ENCODE results near the gene PSMB5.

The PSMB5 gene

DNA sequence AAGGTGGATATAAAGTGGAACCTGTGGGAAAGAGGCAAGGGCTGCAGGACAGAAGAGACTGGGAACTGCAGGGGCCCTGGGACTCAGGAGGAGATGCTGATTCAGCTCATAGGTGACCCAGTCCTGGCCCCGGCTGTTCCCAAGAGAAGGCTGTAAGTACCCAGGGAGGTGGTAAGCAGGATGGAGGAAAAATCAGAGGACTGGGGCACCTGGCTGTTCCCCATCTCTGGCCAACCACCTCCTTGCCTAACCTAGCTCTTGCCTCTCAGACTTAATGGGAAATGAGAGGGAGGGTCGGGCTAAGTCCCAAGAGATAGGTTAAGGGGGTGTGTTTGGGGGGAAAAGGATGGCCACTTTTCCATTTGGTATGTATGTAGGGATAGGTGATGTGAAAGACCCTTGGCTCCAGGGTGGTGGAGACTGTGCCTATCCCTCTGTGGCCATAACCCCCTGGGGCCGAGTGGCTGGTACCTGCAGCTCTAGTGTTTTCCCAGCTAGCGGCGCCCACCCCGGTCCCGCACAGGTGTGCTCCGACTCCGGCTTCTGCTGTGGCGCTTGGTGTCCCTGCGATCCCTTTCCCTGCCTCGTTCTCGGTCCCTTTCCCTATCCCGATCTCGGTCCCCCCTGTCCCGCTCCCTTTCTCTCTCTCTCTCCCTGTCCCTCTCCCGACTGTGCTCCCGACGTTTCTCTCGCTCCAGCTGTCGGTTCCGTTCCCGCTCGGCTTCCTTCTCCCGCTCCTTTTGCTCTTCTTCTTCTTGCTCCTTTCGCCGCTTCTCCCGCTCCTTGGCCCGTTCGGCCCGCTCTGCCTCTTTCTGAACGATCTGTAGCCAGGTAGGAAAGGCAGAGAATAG is 24.2 kb upstream of the PSMB5 start:
- no peak for DNase-seq

DNA sequence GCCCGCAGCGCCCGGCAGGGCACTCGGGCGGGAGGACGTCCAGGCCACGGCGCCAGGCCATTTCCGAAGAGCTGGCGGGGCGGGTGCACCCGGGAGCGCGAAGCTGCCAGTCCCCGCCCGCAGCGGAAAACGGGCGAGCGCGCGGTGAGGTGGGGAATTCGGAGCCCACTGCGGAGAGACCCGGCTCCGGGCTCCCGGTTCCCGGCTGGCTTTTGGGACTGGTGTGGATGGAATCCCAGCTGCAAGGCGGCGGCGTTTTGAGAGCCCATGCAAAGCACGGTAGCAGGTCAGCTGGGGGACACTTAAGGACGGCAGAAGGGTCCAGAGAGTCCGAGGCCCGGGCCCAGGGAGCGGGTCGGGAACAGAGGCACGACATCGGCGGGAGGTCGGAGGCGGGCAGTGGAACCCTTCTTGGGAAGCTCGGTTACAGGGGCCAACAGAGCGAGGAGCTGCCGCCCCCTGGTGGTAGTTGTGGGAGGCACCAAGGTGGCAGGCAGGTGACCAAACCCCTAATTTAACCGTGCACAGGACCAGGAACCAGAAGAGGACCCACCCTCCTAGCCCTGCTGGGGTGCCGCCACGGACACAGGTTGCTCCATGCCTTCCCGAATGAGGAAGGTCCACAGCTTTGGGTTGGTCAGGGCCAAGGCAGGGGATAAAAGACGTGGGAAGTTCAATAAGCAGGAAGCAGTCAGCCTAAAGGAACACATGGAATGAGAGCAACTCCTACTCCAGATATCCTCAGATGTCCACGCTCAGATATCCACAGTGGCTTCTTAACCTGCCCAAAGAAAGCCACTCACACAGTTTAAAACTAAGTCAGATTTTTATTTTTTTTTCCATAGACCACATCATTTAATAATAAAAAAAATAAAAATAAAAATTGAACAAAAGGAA is 23.3 kb upstream of the PSMB5 start:
- DNase-seq: peak; percentile 81 to 88

DNA sequence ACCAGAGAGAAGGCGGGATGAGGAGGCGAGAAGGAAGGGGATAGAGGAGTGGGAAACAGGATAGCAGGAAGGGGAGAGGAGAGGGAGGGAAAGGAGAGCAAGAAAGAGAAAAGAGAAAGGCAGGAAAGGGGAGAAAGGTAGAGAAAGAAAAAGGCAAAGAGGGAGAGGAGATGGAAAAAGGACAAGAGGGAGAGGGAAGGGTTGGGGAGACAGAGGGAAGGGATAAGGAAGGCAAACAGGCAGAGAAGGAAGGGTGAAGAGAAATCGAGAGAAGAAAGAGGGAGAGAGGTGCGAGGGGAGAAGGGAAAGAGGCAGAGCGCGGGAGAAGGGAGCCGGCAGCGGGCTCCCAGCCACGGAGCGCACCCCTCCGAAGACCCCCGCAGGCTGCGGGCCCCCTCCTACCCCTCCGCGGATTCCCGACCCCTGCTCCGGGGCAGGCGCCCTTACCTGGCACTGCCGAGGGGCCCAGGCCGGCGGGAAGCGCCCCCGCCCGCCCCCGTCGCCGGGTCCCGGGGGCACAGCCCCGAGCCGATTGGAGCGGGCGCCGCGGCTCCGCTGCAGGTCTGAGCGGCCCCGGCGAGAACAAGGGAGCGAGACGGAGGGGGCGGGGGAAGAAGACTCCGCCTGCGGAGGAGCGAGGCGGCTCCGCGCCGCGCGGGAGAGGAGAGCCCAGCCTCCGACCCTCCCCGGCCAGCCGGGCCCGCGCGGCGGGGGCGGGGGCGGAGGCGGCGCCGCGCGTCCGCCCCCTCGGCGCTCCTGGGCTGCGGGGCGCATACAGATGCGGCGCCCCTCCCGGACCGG is 22.5 kb upstream of the PSMB5 start, which contains the start of gene CDH24:
Gene CDH24 (minus strand): TSS at position 565 of the 801 bp plus-strand sequence. CDS start 1,787 bp downstream, outside the sequence.
- peak; percentile 63 to 72 for DNase-seq

DNA sequence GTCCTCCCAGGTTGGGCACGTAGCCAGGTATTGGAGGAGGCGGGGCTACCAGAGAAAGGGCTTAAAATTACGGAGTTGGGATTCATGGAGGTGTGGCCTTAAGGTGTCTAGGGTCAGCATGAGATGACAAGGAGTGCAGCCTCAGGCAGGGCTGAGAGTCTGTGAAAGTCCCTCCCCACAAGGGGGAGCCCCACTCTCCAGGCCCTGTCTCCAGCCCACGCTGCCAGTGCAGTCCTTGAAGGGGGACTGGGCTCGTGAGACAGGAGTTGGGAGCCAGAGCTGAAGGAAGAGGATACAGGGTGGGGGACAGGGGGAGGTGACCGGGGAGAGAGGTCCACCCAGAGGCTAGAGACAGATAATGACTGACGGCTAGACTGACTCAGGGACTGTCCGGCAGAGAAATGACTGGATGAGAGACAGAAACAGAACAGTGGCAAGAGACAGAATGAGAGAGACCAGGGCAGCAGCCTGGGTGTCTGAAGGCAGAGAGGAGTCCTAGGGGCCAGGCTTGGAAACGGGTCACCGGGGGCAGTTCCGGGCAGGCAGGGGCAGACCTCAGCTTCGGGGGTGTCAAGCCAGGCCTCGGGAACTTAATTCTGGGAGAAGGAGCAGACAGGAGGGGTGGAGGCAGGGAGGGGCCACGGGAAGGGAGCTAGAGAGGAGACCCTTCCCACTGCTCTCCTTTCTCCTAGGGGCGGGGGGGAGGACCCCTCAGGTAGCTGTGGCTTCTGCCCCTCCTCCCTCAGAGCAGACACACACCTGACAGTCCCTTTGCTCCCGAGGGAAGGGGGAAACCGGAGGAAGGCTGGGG is 21.6 kb upstream of the PSMB5 start:
- DNase-seq: peak; percentile 72 to 75

DNA sequence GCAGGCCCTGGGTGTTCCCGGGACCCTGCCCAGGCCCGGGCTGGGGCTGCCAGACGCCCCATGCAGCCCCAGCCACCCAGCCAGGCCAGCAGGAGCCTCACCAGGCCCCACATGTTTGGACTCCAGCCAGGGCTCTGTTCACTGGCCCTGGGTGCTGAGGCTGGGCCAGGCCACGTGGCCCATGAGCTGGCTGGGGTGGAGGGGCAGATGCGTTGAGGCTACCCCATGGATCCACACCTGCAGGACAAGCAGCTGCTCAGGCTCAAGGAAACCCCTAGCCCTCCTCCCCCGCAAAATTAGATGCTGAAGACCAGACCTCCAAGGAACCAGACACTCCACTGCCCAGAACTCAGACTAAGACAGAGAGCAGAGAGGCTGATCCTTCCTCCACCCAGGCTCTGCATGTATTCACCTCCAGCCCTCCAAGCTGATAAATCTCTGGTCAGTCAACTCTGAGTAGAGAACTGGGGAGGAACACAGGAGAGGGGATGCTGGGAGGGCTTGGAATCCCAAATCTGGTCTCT is 21.0 kb upstream of the PSMB5 start:
- no peak for DNase-seq

DNA sequence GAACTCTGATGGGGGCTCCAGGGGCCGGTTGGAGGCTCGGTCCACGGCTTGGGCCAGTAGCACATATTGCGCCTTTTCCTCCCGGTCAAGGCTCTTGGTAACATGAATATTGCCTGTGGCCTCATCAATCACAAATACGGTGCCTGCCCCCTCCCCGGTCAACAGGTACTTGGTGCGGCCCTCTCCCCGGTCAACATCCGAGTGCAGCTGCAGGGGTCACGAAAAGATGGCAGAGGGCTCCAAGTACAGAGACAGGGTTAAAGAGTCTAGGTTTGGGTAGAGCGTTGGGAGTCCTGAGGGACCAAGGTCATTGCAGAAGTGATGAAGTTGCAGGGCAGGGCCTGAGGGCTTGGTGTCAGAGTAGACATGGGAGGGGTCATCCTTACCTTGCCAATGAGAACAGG is 20.4 kb upstream of the PSMB5 start:
- no peak for DNase-seq

DNA sequence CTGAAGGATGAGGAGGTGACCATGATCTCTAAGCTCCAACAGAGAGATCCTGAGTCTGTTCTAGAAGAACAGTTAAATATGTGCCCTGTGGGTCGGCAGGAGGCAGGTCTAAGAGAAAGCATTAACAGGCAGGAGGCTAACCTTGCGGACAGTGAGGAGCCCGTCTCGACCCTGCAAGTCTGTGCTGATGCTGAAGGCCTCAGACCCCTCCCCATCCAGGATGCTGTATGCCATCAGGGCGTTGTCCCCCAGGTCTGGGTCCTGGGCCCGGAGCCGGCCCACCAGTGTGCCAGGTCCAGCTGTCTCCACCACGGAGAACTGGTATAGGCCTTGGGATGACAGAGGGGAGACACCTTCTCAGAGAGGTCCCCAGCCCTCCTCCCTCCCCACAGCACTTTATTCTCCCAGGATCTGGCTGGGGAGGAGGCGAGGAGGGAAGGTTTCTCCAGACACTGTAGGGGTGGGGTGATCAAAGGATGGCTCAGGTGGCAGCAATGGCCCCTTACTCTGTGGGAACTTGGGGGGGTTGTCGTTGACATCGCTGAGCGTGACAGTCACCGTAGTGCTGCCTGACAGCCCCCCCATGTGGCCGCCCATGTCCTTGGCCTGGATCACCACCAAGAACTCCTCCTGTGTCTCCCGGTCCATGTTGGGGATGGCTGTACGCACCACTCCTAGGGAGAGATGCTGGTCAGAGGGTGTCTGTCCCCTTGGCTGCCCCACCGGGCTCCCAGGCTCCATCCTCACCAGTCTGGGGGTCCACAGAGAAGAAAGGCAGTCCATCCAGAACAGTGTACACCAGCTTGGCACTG is 19.5 kb upstream of the PSMB5 start:
- peak; percentile 23 to 25 for DNase-seq

DNA sequence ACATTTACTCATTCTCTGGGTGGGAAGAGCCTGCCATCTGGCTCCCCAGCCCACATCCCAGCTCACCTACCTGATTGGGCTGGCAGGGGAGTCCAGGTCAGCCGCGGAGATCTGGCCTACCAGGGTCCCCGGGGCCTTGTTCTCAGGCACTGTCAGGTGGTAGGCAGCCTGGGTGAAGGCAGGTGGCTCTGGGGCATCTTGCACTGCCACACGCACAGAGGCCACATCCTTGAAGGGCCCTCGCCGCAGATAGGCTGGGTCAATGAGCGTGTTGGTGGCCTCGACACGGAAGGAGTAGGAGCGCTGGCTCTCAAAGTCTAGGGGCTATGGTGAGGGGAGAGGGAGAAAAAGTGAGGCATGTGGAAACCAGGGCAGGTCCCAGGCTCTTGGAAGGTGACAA is 18.7 kb upstream of the PSMB5 start:
- no peak for DNase-seq

DNA sequence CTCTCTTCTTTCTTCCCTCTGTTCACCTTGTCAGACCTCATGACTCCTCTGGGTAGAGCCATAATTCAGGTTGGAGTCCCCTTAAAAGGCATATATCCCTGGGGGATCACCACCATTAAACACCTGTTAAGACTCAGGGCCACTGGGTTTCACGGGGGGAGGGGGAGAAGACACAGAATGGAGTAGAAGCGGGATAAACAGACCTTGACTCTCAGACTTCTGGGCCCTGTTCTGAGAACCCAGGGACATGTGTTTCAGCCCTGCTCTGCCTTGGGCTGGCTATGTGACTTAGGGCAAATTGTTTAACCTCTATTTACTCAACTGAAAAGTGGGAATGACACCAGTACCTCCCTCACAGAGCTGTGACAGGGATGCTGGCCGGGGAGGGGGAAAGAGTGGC is 18.0 kb upstream of the PSMB5 start:
- DNase-seq: no peak

DNA sequence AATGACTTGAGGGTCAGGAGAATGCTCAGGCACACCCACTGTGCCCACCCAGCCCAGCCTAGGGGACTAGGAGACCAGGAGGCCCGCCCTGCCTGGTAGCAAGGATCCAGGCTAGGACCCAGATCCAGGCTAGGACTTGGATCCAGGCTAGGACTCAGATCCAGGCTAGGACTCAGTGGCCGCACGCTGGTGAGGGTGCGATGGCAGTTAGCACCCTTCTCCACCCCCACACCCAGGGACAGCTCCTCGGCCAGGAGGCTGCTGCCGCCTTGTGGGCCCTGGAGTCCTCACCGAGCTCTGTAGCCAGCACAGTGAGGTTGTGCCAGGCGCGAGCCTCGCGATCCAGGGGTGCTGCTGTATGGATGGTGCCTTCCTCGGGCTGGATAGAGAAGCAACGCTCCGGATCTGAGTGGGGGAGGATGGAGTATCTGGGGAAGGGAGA is 17.5 kb upstream of the PSMB5 start:
- no peak for DNase-seq

DNA sequence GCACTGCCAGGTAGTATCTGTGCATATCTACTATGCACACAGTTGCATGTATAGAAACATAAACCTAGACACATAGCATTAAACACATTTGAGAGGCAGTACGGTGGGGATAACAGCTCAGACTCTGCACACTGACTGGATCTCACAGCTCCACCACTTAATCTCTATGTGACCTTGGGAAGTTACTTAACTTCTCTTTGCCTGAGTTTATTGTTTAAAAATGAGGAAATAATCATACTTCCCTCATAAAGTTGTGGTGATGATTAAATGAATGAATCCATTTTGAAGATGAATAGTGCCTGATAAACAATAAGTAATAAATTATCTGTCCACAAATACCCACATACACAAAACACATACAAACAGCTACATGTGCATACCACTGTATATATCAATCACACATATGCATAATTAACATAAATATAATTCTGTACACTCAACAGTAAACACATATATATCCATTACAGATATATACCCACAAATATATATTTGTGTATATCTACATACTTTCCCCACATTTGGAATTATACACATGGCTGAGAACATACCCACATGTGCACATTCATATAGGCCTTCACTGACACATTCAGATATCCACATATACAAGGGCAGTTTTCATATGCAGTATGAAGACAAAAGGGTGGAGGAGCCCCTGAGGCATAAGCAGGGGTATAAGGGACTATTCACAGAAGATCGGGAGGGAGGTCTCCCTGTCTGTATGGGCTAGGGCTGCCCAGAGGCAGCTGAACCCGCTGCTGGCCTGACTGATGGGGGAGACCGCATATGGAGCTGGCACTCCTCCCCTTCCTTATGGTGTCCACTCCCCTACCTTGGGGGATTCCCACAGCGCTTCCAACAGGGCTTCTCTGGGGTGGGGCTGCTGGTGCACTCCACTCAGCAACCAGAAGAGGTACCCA is 16.7 kb upstream of the PSMB5 start:
- DNase-seq: no peak

DNA sequence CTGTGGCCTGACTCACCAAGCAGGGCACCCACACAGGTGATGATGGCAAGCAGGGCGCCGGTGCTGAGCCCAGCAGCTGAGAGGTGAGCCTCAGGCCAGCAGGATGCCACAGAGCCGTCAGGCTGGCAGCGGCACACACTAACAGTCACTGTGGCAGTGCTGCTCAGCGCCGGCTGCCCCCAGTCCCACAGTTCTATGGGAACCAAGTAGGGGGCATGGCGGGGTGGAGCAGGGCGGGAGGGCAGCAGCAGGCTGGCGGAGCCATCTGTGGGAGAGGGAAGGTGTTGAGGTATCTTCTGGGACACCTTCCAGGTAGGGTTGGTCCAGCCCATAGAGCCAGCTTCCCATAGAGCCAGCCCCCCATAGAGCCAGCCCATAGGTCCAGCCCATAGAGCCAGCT is 14.3 kb upstream of the PSMB5 start:
- no peak for DNase-seq

DNA sequence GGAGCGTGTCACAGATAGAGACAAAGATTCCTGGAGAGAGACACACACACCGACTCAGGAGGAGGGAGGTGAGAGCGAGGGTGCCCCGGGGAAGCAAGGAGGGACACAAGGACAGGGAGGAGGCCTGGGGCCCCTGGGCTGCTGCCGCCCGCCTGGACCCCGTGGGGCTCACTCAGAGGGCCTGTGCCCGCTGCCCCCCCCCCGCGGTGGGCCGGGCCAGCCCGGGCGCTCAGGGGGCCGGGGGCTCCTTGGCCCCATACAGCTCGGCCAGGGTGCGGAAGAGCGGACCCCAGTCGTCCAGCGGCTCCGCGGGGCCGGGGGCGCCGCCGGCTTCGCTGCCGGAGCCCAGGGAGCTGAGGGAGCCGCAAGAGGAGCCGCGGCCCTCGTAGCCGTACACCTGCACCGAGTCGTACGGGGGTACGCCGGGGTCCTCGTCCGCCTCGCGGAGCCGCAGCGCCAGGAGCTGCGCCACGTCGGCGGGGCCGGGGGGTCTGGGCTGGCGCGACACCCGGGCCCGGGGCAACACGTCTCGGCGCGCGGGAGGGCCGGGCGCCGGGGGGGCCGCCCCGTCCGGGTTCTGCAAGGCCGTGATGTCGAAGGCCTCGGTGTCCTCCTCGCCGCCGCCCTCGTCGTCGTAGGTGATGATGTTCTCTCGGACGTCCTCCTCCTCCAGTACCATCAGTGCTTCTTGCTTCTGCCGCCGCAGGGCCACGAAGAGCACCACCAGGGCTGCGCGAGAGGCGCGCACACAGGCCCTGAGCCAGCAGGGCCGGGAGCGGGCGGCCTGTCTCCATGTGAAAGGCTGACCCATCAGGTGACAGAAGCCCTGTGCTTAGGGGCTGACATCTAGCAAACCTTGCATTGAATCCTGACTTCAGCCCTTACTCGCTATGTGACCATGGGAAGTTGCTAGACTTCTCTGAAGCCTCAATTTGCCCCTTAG is 13.3 kb upstream of the PSMB5 start:
- no peak for DNase-seq

DNA sequence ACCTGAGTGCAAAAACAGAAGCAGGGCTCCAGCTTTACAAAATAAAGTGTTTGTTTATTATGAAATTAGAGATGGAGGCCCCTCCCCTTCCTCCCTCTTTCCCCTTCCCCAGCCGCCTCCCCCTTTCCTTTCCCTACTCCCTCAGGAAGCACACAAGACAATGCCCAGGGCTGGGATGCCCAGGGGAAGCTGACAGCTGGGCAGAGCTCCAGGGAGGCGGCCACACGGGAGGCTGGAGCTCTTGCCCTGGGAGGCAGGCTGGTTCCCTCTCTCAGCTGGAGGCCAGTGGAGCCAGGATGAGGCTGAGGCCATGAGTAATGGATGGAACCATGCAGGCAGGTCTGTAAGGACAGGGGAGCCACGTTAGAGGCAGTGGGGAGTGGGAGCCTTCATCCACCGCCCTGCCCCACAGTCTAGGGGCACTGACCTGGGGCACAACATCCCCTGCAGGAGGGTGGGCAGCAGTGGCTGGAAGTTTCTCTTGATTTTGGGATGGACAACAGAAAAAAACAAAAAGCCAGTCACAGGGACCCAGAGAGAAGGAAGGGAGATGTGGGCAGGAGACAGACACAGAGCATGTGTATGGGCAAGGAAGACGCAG is 12.4 kb upstream of the PSMB5 start:
- DNase-seq: no peak

DNA sequence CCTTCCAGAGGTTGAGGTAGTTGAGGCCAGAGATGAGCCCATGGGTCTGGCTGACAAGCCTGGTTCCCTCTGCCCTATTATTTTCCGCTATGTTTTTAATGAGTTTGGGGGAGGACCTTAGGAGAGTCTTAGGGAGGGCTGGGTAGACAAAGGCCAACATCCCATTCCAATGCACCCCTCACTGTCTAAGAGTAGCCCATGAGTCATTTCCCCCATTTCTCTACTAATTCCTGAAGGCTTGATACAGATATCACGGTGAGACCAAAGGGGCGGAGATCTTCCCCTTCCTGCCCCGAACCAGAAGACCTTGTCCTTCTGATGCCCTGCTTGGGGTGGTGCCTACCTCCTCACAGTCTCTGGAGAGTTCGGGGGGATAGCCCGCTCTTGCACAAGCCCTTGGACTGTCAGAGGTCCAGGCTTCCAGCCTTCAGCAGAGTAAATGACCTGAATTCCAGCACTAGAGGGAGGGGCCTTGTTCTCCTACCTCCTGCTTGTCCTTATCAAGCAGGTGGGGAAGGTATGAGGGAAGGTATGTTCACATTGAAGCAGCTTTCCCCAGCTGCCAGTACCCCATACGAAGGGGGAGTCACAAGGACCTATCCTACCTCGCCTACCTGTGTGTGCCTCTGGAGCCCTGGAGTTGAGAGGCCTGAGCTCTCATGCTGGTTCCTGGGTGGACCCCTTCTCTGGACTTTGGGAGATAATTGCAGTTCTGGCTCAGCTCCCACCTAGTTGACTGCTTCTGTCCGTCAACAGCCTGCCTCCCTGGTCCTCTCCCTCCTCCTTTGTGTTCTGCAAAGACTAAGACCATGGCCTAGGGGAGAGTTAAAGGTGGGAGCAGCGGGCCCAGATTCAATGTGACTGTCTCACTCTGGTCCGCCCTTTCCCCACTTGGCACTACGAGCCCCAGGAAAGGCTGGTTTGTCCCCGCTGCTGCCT is 11.0 kb upstream of the PSMB5 start:
- DNase-seq: no peak

DNA sequence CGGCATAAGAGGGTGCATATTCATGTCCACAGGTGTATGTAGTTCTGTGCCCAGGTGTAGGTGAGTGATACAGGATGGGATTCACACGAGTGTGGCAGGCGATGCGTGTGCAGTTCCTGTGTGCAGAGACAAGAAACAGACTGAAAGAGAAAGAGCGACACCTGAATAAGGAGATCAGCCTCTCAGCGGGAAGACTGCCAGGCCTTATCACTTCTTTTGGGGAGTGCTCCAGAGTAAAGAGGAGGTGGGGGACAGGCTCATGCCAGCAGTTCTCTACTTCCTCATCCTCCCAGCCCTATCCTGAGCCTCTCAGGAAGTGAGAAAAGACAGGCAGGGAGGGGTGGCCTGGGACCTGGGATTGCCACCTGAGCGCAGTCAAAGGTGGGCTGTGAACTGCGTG is 10.1 kb upstream of the PSMB5 start:
- no peak for DNase-seq

DNA sequence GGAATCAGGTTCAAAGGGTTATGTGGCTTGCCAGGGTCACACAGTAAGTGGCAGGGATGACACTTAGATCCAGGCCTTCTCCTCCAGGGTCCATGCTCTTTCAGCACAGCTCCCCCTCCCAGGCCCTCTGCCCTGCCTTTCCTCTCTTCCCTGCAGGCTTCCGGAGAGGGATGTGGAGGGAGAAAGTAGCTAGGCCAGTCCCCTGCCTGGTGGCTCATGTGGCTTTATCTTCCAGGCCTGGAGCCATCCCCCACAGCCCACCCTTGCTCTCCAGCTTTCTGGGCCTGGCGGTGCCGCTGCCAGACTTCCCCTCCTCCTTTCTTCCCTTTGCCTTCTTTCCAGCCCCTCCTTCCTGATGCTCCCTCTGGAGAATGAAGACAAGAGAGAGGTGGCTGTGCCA is 9.1 kb upstream of the PSMB5 start:
- DNase-seq: no peak
